ENCODE results near the gene SENP3.

Gene SENP3

GRCh38 chr17:7579834-7580603, 18.3 kb downstream of the SENP3 start:
- Histone ChIP-seq H3K27ac (peak overlapping the region; percentile 85 to 92), H3K36me3 (peaks cover 38 to 46% (median 43%) of the 10 kb centered on the region in 3 donors), H3K9me3 (no peaks in the 10 kb centered on the region), H3K4me3 (peak overlapping the region; percentile 25 to 44), H3K27me3 (no peaks in the 10 kb centered on the region), H3K4me1 (peaks cover 10 to 63% (median 56%) of the 10 kb centered on the region in 4 donors)
- TF ChIP-seq CTCF (IDR thresholded peaks at IDR 0.05) = no peak
- intact Hi-C loops (cut with DNase I; ENCODE audit: low total_unique reads) = no loop called here
- DNase-seq = no peak

GRCh38 chr17:7580604-7581575, 19.2 kb downstream of the SENP3 start:
- Histone ChIP-seq H3K4me1 (peaks cover 10 to 57% (median 51%) of the 10 kb centered on the region in 4 donors), H3K27ac (peak overlapping the region; percentile 85 to 92), H3K9me3 (no peaks in the 10 kb centered on the region), H3K36me3 (peaks cover 30 to 37% (median 34%) of the 10 kb centered on the region in 3 donors), H3K27me3 (no peaks in the 10 kb centered on the region), H3K4me3 (peak overlapping the region; percentile 25 to 44)
- intact Hi-C loops (cut with DNase I; ENCODE audit: low total_unique reads) = no loop called here
- no peak for DNase-seq
- TF ChIP-seq CTCF (IDR thresholded peaks at IDR 0.05) = no peak

- Histone ChIP-seq H3K4me1 (peaks cover 10 to 57% (median 50%) of the 10 kb centered on the region in 4 donors), H3K9me3 (no peaks in the 10 kb centered on the region), H3K27me3 (no peaks in the 10 kb centered on the region), H3K4me3 (peak overlapping the region; percentile 58 to 62), H3K36me3 (peaks cover 12 to 30% (median 20%) of the 10 kb centered on the region in 3 donors), H3K27ac (peak overlapping the region; percentile 85 to 92)
- intact Hi-C loops (cut with DNase I; ENCODE audit: low total_unique reads) = no loop called here
- peak in 1 of 2 donors; percentile 76 for DNase-seq
- no peak for TF ChIP-seq CTCF (IDR thresholded peaks at IDR 0.05)
These were observed 20.9 kb downstream of the SENP3 start for GRCh38 chr17:7582396-7583252.

GRCh38 chr17:7583253-7584109, 21.8 kb downstream of the SENP3 start, which contains the start of gene MPDU1:
Gene MPDU1, plus strand, starts transcription at chr17:7583852. Its CDS starts 11 bp downstream, at chr17:7583863.
- TF ChIP-seq CTCF (IDR thresholded peaks at IDR 0.05) = peak in 1 of 2 experiments; percentile 16
- Histone ChIP-seq H3K9me3 (no peaks in the 10 kb centered on the region), H3K4me1 (peaks cover 10 to 63% (median 53%) of the 10 kb centered on the region in 4 donors), H3K27me3 (no peaks in the 10 kb centered on the region), H3K36me3 (peaks cover 4 to 24% (median 11%) of the 10 kb centered on the region in 3 donors), H3K4me3 (peak within 1 kb of the TSS; percentile 58 to 62), H3K27ac (peak within 1 kb of the TSS; percentile 85 to 92)
- peak; percentile 93 to 99 for DNase-seq
- intact Hi-C loops (cut with DNase I; ENCODE audit: low total_unique reads) = no loop called here

Data from tibial artery (tissue), 4 donors.